Measurements from ENCODE around the gene SLC38A1.

Gene SLC38A1

DNA sequence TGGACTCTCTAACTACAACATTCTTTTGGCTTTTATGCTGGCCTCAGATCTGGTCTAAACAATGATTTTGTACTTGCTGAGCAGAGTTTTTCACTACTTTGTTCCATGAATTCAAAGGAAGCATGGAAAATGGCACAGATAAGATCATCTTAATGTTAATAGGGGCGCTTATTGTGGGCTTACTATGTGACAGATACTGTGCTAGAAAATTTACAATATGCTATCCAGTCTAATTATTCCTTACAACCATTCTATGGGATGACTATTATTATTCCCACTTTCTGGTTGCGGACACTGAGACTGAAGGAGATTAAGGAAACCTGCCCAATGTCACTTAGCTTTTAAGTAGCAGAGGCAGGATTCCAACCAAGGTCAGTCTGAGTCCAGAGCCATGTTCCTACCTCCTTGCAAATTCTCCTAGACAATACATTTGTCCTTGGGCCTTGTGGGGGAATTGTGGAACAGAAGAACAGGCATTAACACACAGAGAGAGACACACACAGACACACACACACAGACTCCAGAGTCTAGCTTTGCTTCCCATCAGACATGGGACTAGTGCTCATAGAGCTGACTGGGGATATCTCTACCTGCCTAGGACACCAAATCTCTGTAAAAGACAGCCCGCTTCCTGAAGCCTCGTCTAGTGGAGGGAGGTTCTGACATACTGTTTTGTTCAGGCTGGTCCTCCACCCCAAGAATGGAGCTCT is 107.7 kb downstream of the SLC38A1 start:
- no peak for DNase-seq

DNA sequence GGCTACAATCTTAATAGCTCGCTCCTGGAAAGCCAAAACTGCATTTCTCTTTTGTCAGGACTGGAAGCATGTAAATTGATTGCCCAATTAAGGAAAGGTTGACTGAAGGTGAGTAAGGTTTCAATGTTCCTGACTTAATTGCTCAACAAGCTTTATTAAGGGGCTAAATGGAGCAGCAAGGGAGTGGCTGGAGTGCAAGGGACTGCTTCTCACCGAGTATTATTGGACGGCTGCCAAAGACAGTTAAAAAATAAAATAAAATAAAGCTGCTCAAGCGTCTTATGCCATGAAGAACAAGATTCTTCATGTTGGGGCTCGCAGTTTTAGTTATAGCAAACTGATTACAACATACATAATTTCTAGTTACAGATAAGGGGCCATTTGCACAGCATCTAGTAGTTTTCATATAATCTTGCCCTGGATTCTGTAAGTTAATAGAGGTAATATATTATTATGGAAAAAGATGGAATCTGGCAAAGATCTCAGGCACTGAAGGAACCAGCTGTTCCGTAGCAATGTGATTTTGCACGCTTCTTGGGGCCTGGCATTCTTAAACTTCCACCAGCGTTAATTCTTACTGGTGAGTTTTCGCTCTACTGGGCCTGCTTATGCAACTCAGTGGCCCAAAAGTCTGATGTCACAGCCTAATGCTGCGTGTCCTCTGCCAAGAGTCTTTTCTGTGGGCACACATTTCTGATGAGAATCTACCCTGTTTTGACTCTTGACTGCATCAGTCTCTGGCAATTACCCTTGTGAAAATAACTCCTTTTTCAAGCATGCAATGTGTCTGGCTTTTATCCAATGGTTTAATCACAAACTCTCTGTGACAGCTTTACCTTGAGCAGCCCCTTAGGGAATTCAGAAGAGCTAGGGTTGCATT is 108.5 kb downstream of the SLC38A1 start:
- no peak for DNase-seq

GRCh38 chr12:46159309-46159901 is 109.4 kb downstream of the SLC38A1 start:
- no peak for DNase-seq

GRCh38 chr12:46158501-46158900 is 110.3 kb downstream of the SLC38A1 start:
- DNase-seq, result no peak

- no peak for DNase-seq
Observed at GRCh38 chr12:46154221-46154985, 114.4 kb downstream of the SLC38A1 start.

DNA sequence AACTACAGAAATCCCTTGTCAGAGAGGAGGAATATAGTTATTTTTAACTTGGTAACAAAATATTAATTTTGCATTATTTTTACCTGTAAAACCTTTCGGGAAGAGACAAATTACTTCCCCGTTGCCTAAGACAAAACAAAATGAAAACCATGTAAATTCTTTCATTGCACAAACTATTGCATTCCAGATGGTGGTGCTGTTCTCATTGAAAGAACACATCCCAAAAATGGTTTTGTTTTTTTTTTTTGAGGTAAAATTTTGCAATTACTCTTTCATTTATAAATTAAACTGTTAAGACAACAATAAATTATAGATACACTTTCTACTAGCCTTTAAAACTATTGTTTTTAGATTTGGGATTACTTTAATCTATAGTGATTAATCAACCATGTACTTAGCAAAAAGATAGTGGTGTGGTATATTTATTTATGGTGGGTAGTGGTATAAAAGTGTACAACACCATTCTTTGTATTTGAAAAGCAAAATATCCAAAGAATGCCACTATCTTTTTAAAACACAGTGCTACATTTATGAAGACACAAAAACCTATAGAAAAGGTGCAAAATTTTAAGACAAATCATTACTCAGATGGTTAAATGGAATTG is 115.5 kb downstream of the SLC38A1 start:
- no peak for DNase-seq

- DNase-seq, result no peak
Observed at GRCh38 chr12:46152456-46152855, 116.4 kb downstream of the SLC38A1 start.

GRCh38 chr12:46150735-46151134 is 118.1 kb downstream of the SLC38A1 start:
- DNase-seq, result no peak

DNA sequence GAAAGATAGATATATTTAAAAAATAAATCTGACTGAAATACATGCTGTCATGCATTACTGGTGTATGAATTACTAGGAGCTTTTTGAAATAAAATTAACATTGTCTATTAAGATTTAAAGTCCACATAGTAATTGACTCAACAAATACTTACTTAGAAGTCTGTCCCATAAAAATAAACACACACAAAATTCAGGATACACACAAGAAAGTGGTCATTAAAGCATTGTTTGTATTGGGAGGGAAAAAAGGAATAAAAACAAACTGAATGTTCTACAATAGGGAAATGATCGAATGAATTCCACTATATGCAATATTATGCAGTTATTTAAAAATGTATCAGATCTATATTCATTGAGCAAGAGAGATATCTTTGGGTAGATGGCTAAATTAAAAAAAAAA is 118.9 kb downstream of the SLC38A1 start:
- no peak for DNase-seq

DNA sequence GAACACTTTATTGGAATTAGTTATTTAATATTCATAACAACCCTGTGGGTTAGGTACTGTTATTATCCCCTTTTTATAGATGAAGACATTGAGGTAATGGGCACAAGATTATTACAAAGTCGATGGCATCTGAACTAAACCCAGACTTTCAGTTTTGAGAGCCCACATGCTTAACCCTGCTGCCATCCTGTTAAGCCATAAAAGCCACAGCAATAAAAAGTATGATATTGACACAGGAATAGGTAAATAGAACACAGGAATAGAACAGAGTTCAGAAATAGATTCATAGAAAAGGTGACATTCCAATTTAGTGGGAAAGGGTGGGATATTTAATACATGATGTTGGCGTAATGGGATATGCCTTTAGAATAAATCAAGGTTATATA is 119.8 kb downstream of the SLC38A1 start:
- no peak for DNase-seq

- no peak for DNase-seq
Observed at GRCh38 chr12:46148327-46149078, 120.3 kb downstream of the SLC38A1 start.

DNA sequence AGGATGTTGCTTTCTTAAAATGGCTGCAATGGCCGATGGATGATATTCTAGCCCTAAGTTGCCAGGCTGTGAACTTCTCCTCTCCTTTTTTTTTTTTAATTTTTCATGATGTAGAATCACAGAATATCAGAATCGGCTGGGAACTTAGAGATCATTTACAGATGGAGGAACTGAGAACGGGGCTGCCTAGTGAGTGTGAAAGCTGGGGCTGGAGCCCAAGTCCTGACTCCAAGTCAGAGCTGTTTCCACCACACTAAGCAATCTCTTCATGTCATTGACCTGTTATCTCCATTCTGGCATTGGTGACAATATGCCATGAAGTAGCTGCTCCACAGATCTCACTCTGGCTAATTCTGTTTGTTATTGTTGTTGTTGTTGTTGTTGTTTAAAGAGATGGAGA is 121.7 kb downstream of the SLC38A1 start:
- no peak for DNase-seq

- no peak for DNase-seq
Observed at GRCh38 chr12:46145881-46146280, 123.0 kb downstream of the SLC38A1 start.

DNA sequence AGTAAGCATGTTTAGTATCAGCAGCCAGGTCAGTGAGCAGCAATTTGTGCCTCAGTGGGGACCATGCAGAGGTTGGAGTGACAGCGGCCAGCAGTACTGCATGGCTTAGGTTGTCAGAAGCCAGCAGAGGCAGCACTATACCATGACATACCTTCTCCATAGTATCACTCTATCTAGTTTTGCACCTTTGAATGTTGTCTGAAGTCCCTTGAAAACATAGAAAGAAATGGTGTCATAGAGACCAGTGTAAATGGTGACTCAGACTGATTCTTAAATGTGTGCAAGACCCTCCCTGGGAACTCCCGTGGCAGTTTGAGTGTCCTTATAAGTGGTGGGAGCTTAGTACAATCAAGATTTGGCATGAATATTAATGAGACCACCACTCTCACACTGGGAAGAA is 124.4 kb downstream of the SLC38A1 start:
- DNase-seq, result no peak

- no peak for DNase-seq
Observed at GRCh38 chr12:46136249-46136648, 132.6 kb downstream of the SLC38A1 start.

- no peak for DNase-seq
Observed at GRCh38 chr12:46135750-46136149, 133.1 kb downstream of the SLC38A1 start.

- no peak for DNase-seq
Observed at GRCh38 chr12:46134852-46135251, 134.0 kb downstream of the SLC38A1 start.

GRCh38 chr12:46134205-46134811 is 134.5 kb downstream of the SLC38A1 start:
- no peak for DNase-seq

- DNase-seq, result no peak
Observed at GRCh38 chr12:46133751-46134150, 135.1 kb downstream of the SLC38A1 start.

Data from NCI-H1048 (cell line).